ENCODE results near the gene GFI1. TPM values are rescaled to one million over a fixed set of nuclear protein-coding genes. Genes with fewer than 3 reads are reported as not detected.

The GFI1 gene
- total and polyA plus RNA-seq, 2 of the 8 experiments (the other 6 are each of a cell fraction or from before 2014, with no cell fraction given) = 0.08 to 0.17 TPM

DNA sequence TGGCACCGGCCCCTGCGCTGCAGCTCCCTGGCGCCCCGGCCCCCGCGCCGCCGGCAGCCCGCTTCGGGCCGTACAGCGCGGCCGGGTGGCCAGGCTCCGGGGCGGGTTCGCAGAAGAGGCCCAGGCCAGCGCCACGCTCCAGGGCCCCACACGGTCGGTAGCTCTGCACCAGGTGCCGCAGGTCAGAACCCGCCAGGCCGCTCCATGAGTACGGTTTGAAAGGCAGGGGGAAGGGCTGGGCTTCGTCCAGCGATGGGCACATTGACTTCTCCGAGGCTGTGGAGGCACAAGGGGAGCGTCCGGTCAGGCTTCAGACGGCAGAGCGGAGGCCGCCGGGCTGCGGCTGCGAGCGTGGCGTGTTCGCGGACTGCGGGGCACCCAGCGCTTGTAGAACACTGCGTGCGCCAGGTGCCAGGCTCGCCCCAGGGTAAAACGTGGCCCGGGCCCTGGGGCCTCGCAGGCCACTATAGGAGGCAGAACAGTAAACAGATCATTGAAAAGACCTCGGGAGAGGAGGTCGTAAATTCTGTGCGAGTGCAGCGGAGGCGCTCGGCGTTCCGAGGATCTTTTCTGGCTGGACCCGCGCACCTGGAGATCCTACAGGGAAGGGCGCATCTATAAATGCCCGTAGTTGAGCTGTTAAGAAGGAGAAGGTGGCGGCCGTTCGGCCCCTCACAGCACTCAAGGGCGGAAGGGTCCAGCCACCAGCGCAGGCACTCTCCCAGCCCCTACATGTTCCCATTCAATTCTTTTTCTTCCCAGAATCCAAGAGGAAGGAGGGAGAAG lies 5.7 kb downstream of the GFI1 start:
- Histone ChIP-seq H3K4me3 (ENCODE audit: extremely low read depth in 1 of 4, insufficient read depth in 2 of 4, low read depth in 3 of 4, low read length in 4 of 4) (peak overlapping the region; percentile 11 to 63 (median 34)), H3K4me2 (ENCODE audit: insufficient read depth in 1 of 2, low read depth in 2 of 2, low read length in 2 of 2) (peak overlapping the region; percentile 81 to 97), H3K56ac (replicated peaks; ENCODE audit: insufficient read length, low read depth, low read length) (peak overlapping the region; percentile 33), H3K36me3 (ENCODE audit: control insufficient read depth in 2 of 4, insufficient read depth in 4 of 4, low read length in 3 of 4) (peaks cover 0 to 8% (median 0%) of the 10 kb centered on the region in 4 experiments; a peak in 1 of 8 replicates), H3K79me1 (ENCODE audit: low read depth, low read length) (no peaks in the 10 kb centered on the region), H3K9ac (replicated peaks in 1 of 4; ENCODE audit: extremely low read depth in 1 of 4, low read depth in 3 of 4, low read length in 3 of 4) (no peak overlapping the region), H3K4me1 (replicated peaks in 1 of 4; ENCODE audit: control insufficient read depth in 3 of 4, insufficient read depth in 4 of 4, low read length in 3 of 4) (peaks cover 0 to 57% (median 31%) of the 10 kb centered on the region in 4 experiments; a peak in 6 of 7 replicates), H2BK20ac (ENCODE audit: low read length) (no peak overlapping the region), H4K8ac (ENCODE audit: extremely low read depth, insufficient read depth, low read length) (peak overlapping the region; percentile 45; the same call in 1 of the 2 replicates), H4K20me1 (replicated peaks in 1 of 2; ENCODE audit: control insufficient read depth in 1 of 2, insufficient read depth in 2 of 2, low read length in 2 of 2) (peaks cover 1 to 15% of the 10 kb centered on the region in 2 experiments), H3K18ac (ENCODE audit: extremely low read depth, low read length) (no peak overlapping the region), H3K4ac (replicated peaks; ENCODE audit: insufficient read length, low read depth, low read length) (no peak overlapping the region), H3K9me3 (ENCODE audit: insufficient read depth in 2 of 2, low read depth in 1 of 2, low read length in 1 of 2) (peaks cover 0 to 7% of the 10 kb centered on the region in 2 experiments; a peak in 1 of 4 replicates), H2AK5ac (ENCODE audit: low read depth, low read length) (no peak overlapping the region), H3K27me3 (replicated peaks in 1 of 4; ENCODE audit: control insufficient read depth in 3 of 4, extremely low read depth in 1 of 4, insufficient read depth in 3 of 4, low read length in 3 of 4) (peaks cover 75 to 97% (median 91%) of the 10 kb centered on the region in 4 experiments), H3K14ac (ENCODE audit: insufficient read length) (no peak overlapping the region), H3K23ac (ENCODE audit: insufficient read length) (no peak overlapping the region), H2AFZ (ENCODE audit: low read length) (no peak overlapping the region), H2BK12ac (ENCODE audit: low read depth, low read length) (peak overlapping the region; percentile 77; the same call in 1 of the 2 replicates), H3K23me2 (ENCODE audit: low read depth, low read length) (peaks cover 22% of the 10 kb centered on the region; the same call in 1 of the 2 replicates), H4K91ac (replicated peaks; ENCODE audit: insufficient read length, low read length) (no peak overlapping the region), H3K79me2 (ENCODE audit: control insufficient read depth in 1 of 2, insufficient read depth in 2 of 2, low read length in 2 of 2) (no peaks in the 10 kb centered on the region), H2BK120ac (replicated peaks; ENCODE audit: low read depth, low read length) (no peak overlapping the region), H3K27ac (ENCODE audit: low read depth, low read length) (no peak overlapping the region), H2BK15ac (ENCODE audit: low read length) (peak overlapping the region; percentile 81; the same call in 1 of the 2 replicates), H2BK5ac (ENCODE audit: low read depth, low read length) (no peak overlapping the region), H4K5ac (ENCODE audit: insufficient read length, low read depth, low read length) (no peak overlapping the region)
- CTCF ChIA-PET (ENCODE audit: partially characterized antibody) = interaction anchor here (0.9 to 2.6 kb wide), 2 partner anchors 64 to 171 kb away, joined by 5 to 6 read pairs; no protein-coding TSS in a partner anchor
- WGBS, 2 experiments (ENCODE audit: extremely low coverage in 1 of 2, insufficient coverage in 1 of 2, insufficient read length in 1 of 2, insufficient replicate concordance in 2 of 2, low coverage in 1 of 2, low lambda C conversion rate in 2 of 2, missing lambda C conversion rate in 1 of 2) = 2% methylated on average over 63 of the region's 65 CpGs; no CpG with 5 or more reads in 1 of the 2 experiments
- no peak for FAIRE-seq
- POLR2A ChIA-PET (ENCODE audit: partially characterized antibody) = interaction anchor here (1.5 kb wide), 1 partner anchor 180 kb away, joined by 3 read pairs; no protein-coding TSS in a partner anchor
- peak in 1 of 2 experiments; percentile 67 for DNase-seq (ENCODE audit: low read depth in 1 of 2, low spot score in 2 of 2)
- TF ChIP-seq ZNF274 (IDR thresholded peaks at IDR 0.05; ENCODE audit: borderline replicate concordance, extremely low read depth, low read length) (no peak), POU5F1 (IDR thresholded peaks at IDR 0.05; ENCODE audit: low read depth, low read length) (no peak), JUN (IDR thresholded peaks at IDR 0.05; ENCODE audit: low read depth, low read length) (no peak), POLR2AphosphoS5 (IDR thresholded peaks at IDR 0.05; ENCODE audit: low read depth, low read length) (no peak), EZH2 (IDR thresholded peaks at IDR 0.05; ENCODE audit: low read depth, low read length, severe bottlenecking) (peak; percentile 96), CHD1 (IDR thresholded peaks at IDR 0.05; ENCODE audit: low read depth, low read length) (no peak), CTBP2 (IDR thresholded peaks at IDR 0.05; ENCODE audit: borderline replicate concordance, insufficient read depth, insufficient read length, low read length) (no peak), EGR1 (IDR thresholded peaks at IDR 0.05; ENCODE audit: borderline replicate concordance, low read depth, low read length) (no peak), RBBP5 (IDR thresholded peaks at IDR 0.05; ENCODE audit: borderline replicate concordance, low read depth, low read length) (peak; percentile 36; the same call in 1 of the 2 replicates), CREB1 (IDR thresholded peaks at IDR 0.05) (no peak)
- TF ChIP-seq, protein P1, sequence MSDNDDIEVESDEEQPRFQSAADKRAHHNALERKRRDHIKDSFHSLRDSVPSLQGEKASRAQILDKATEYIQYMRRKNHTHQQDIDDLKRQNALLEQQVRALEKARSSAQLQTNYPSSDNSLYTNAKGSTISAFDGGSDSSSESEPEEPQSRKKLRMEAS (IDR thresholded peaks at IDR 0.05) = peak; percentile 61

Data from H1 (cell line).